Adrenal gland (tissue), 12 donors: ENCODE data around the gene OLA1. TPM values are rescaled to one million over a fixed set of nuclear protein-coding genes. Genes with fewer than 3 reads are reported as not detected.

Experiments used
- DNase-seq, 7 donors: peaks; one replicate each; pipeline ENCODE4 v3.0.0-alpha.2; 2019 to 2020
- H3K27ac ChIP-seq, 5 donors: fragments of 200-600 bp; sonication (generic) in 4 of 5; 1 replicate in 3 of 5; 2 replicates in 2 of 5; pipeline versions ENCODE4 v1.5.1 to v1.8.0; 2016 to 2020; ENCODE audit warnings: mild to moderate bottlenecking in 1 of 5
- H3K27me3 ChIP-seq: fragments of 200-600 bp; 2 replicates; pipeline ENCODE4 v1.8.0; 2021
- H3K36me3 ChIP-seq, 2 donors: fragments of 200-600 bp; replicated peaks in 1 of 2; 1 replicate in 1 of 2; 2 replicates in 1 of 2; pipeline versions ENCODE4 v1.5.1 to v1.8.0; 2018 to 2022
- H3K4me1 ChIP-seq, 2 donors: fragments of 200-600 bp; replicated peaks in 1 of 2; 1 replicate in 1 of 2; 2 replicates in 1 of 2; pipeline versions ENCODE4 v1.5.1 to v1.8.0; 2018 to 2021
- H3K4me3 ChIP-seq, 4 donors: fragments of 200-600 bp; sonication (generic) in 3 of 4; one replicate each; pipeline ENCODE4 v1.5.1; 2016 to 2018
- H3K9me3 ChIP-seq, 3 donors: fragments of 200-600 bp; sonication (generic) in 1 of 3; replicated peaks in 1 of 3; 1 replicate in 2 of 3; 2 replicates in 1 of 3; pipeline versions ENCODE4 v1.5.1 to v1.8.0; 2016 to 2021
- CTCF ChIP-seq, 6 experiments: fragments of 450-650 bp in 4 of 6; fragments of 200-600 bp in 2 of 6; sonication (generic) in 1 of 6; IDR thresholded peaks; 1 replicate in 5 of 6; 2 replicates in 1 of 6; pipeline versions ENCODE4 v1.5.1 to v1.8.0; 2016 to 2021; ENCODE audit warnings: antibody characterized with exemption in 6 of 6, mild to moderate bottlenecking in 2 of 6, moderate library complexity in 1 of 6
- POLR2A ChIP-seq, 2 donors: fragments of 450-650 bp; IDR thresholded peaks; one replicate each; pipeline ENCODE4 v1.6.1; 2017; ENCODE audit warnings: antibody characterized with exemption in 2 of 2, mild to moderate bottlenecking in 2 of 2, moderate library complexity in 1 of 2
- WGBS, 4 donors: extraction: QIAGEN DNeasy Blood & Tissue Kit in 2 of 4; methylation state at CpG; one replicate each; pipeline versions ENCODE4 v1.1.5 to v1.1.7; 2013 to 2017; 5-methylcytosine and 5-hydroxymethylcytosine counted together
- intact Hi-C, 2 donors: fragments of 100-400 bp; cut with DNase I; formaldehyde crosslinking; loops; one replicate each; pipeline versions ENCODE4 v1.14.1 to v1.15.0; 2022 to 2023
- polyA plus RNA-seq, 3 donors: library from polyadenylated mRNA; stranded (reverse); fragments of 200-250 nt in 2 of 3; fragments of 350-450 nt in 1 of 3; fragmentation: Illumina TruSeq in 1 of 3; extraction: RNeasy Lipid Tissue Mini Kit (QIAGEN cat#74804) in 1 of 3; gene quantifications; one replicate each; pipeline ENCODE4 v1.2.3, GENCODE V29; 2013 to 2014
- total RNA-seq, 9 donors: library from RNA; depleted of rRNA in 4 of 9; stranded (reverse); fragments of >200 nt in 4 of 9; fragments of 120-200 nt in 1 of 9; fragmentation: NEBNext Ultra II Directional in 1 of 9; extraction: Animal tissue kit (Norgen Biotek cat#: 25700) in 1 of 9; gene quantifications; one replicate each; pipeline versions ENCODE4 v1.1.0 to v1.2.4, GENCODE V29; 2013 to 2023
- donor health status: healthy with polysubstance abuse.
- donor health status: Bipolar disorder and iron deficiency.
- donor health status: DM: yes; HTN: yes; CAD: no.
- donor health status: DM: no; HTN: no; CAD: no.
- donor health status: DM: no; HTN: no; CAD: no.
- donor health status: DM: yes; HTN: yes; CAD: no.

OLA1 gene
- total and polyA plus RNA-seq, 12 donors: 30.1 to 182 (median 68.9) TPM

- Histone ChIP-seq H3K4me1 (no peaks in the 10 kb centered on the region), H3K36me3 (no peaks in the 10 kb centered on the region), H3K27me3 (no peaks in the 10 kb centered on the region), H3K27ac (no peak overlapping the region), H3K9me3 (no peaks in the 10 kb centered on the region), H3K4me3 (no peak overlapping the region)
- TF ChIP-seq CTCF (IDR thresholded peaks at IDR 0.05) (no peak), POLR2A (IDR thresholded peaks at IDR 0.05) (no peak)
- intact Hi-C loops: no loop called here
- 82 to 96% (median 89%) methylated on average over 3 of the region's 3 CpGs for WGBS, 4 donors
- no peak for DNase-seq
Observed at GRCh38 chr2:174071321-174071720, 177.0 kb downstream of the OLA1 start.

GRCh38 chr2:174070281-174070680 is 178.1 kb downstream of the OLA1 start:
- intact Hi-C loops: no loop called here
- no peaks in the 10 kb centered on the region for H3K9me3 ChIP-seq

GRCh38 chr2:174067815-174068214 is 180.5 kb downstream of the OLA1 start:
- Histone ChIP-seq H3K27ac (no peak overlapping the region), H3K9me3 (no peaks in the 10 kb centered on the region), H3K4me1 (no peaks in the 10 kb centered on the region), H3K36me3 (no peaks in the 10 kb centered on the region), H3K4me3 (no peak overlapping the region), H3K27me3 (no peaks in the 10 kb centered on the region)
- WGBS, 4 donors: 61 to 83% (median 76%) methylated on average over 2 of the region's 2 CpGs
- intact Hi-C loops: no loop called here
- no peak for TF ChIP-seq POLR2A (IDR thresholded peaks at IDR 0.05)
- TF ChIP-seq CTCF (IDR thresholded peaks at IDR 0.05): no peak
- DNase-seq: no peak

More at GRCh38 chr2:174070281-174070680, 178.1 kb downstream of the OLA1 start:
- Histone ChIP-seq H3K4me3 (no peak overlapping the region), H3K27ac (no peak overlapping the region), H3K4me1 (no peaks in the 10 kb centered on the region), H3K36me3 (no peaks in the 10 kb centered on the region), H3K27me3 (no peaks in the 10 kb centered on the region)
- no peak for DNase-seq
- TF ChIP-seq POLR2A (IDR thresholded peaks at IDR 0.05) (no peak), CTCF (IDR thresholded peaks at IDR 0.05) (no peak)
- WGBS, 4 donors: 88 to 94% (median 92%) methylated on average over 7 of the region's 7 CpGs

GRCh38 chr2:174066871-174067270 is 181.5 kb downstream of the OLA1 start:
- Histone ChIP-seq H3K4me3 (no peak overlapping the region), H3K27me3 (no peaks in the 10 kb centered on the region), H3K9me3 (no peaks in the 10 kb centered on the region), H3K27ac (no peak overlapping the region), H3K36me3 (no peaks in the 10 kb centered on the region), H3K4me1 (no peaks in the 10 kb centered on the region)
- intact Hi-C loops: no loop called here
- 78 to 91% (median 82%) methylated on average over 7 of the region's 7 CpGs for WGBS, 4 donors
- DNase-seq: no peak
- no peak for TF ChIP-seq CTCF (IDR thresholded peaks at IDR 0.05)
- no peak for TF ChIP-seq POLR2A (IDR thresholded peaks at IDR 0.05)
